ENCODE data around the gene SPDYE6. TPM values are rescaled to one million over a fixed set of nuclear protein-coding genes. Genes with fewer than 3 reads are reported as not detected.
A peak's percentile ranks its signal among the peaks of the same experiment; 100 is the strongest.

SPDYE6 gene
- total RNA-seq, 6 experiments from 2014 or later: not detected

- peaks cover 17% of the 10 kb centered on the region for H3K4me1 Mint-ChIP-seq (ENCODE audit: low read depth)
- no peak overlapping the region for H3K4me3 Mint-ChIP-seq
- TF ChIP-seq, protein P1, sequence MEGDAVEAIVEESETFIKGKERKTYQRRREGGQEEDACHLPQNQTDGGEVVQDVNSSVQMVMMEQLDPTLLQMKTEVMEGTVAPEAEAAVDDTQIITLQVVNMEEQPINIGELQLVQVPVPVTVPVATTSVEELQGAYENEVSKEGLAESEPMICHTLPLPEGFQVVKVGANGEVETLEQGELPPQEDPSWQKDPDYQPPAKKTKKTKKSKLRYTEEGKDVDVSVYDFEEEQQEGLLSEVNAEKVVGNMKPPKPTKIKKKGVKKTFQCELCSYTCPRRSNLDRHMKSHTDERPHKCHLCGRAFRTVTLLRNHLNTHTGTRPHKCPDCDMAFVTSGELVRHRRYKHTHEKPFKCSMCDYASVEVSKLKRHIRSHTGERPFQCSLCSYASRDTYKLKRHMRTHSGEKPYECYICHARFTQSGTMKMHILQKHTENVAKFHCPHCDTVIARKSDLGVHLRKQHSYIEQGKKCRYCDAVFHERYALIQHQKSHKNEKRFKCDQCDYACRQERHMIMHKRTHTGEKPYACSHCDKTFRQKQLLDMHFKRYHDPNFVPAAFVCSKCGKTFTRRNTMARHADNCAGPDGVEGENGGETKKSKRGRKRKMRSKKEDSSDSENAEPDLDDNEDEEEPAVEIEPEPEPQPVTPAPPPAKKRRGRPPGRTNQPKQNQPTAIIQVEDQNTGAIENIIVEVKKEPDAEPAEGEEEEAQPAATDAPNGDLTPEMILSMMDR (IDR thresholded peaks at IDR 0.05): no peak
- no peaks in the 10 kb centered on the region for H3K9me3 Mint-ChIP-seq
- DNase-seq: no peak
- peaks cover 4% of the 10 kb centered on the region; the same call in 1 of the 2 replicates for H3K27me3 Mint-ChIP-seq (ENCODE audit: insufficient read depth)
- H3K36me3 Mint-ChIP-seq (ENCODE audit: low read depth): peaks cover 24% of the 10 kb centered on the region
- H3K27ac Mint-ChIP-seq: no peak overlapping the region
Measured at GRCh38 chr7:102398543-102398942, 42.3 kb upstream of the SPDYE6 start.

DNA sequence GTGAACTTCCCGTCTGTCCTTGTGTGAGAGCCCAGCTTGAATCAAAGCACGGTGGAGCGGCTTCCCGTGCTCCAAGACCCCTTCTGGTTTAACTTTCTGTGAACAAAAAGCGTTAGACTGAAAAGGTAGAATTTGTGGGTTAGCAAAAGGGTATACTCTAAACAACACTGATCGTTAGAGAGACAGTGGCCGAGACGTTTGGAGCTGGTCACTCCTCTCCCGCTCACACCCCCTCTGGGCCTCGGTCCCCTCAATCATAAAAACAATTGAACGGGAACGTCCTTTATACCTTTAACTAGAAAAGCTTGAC lies 40.4 kb upstream of the SPDYE6 start:
- Mint-ChIP-seq H3K27me3 (ENCODE audit: insufficient read depth) (peaks cover 4% of the 10 kb centered on the region; the same call in 1 of the 2 replicates), H3K4me3 (peak overlapping the region; percentile 90), H3K27ac (peak overlapping the region; percentile 89), H3K36me3 (ENCODE audit: low read depth) (peaks cover 26% of the 10 kb centered on the region), H3K4me1 (ENCODE audit: low read depth) (peaks cover 17% of the 10 kb centered on the region), H3K9me3 (no peaks in the 10 kb centered on the region)
- no peak for DNase-seq
- TF ChIP-seq, protein P1 (IDR thresholded peaks at IDR 0.05): no peak

DNA sequence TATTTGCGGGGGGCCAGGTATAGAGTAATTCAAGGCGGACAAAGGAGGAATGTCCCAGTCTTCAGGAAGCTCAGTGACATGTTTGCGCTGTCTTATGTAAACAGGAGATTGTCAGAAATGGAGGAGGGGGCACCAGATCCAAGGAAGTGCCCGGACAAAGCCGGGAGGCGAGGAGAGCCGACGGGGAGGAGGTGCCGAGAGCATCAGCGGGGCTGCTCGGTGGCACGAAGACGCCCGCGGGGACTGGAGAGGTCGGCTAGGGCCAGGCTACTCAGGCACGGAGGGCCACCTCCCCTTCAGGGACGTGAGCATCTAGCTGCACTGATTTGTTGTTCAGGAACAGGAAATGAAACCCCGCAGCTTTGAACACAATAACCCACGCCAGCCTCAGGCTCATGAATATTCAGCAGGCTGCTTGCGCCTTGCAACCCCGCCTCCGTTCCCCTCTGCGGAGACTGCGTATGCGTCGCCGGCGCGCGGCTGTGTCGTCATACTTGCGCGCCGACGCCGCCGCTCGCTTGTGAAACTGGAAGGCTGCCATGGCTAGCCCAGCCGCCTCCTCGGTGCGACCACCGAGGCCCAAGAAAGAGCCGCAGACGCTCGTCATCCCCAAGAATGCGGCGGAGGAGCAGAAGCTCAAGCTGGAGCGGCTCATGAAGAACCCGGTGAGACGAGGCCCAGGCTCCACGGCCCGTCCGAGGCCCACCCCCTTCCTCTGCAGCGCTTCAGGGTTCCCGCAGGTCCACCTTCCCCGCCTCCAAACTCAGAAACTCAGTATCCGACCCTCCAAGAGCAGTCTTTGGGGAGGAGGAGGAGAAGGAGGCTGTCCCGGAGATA lies 39.8 kb upstream of the SPDYE6 start, which contains the start of gene PRKRIP1:
PRKRIP1 (plus strand) TSS at position 491 of the 837 bp plus-strand sequence; CDS start at position 540, 49 bp downstream.
- Mint-ChIP-seq H3K27ac (peak within 1 kb of the TSS; percentile 89), H3K4me1 (ENCODE audit: low read depth) (peaks cover 17% of the 10 kb centered on the region), H3K9me3 (no peaks in the 10 kb centered on the region), H3K36me3 (ENCODE audit: low read depth) (peaks cover 25% of the 10 kb centered on the region), H3K27me3 (ENCODE audit: insufficient read depth) (peaks cover 4% of the 10 kb centered on the region; the same call in 1 of the 2 replicates), H3K4me3 (peak within 1 kb of the TSS; percentile 90)
- DNase-seq: peak; percentile 88
- TF ChIP-seq, protein P1 (IDR thresholded peaks at IDR 0.05): no peak

- peaks cover 20% of the 10 kb centered on the region for H3K36me3 Mint-ChIP-seq (ENCODE audit: low read depth)
Measured at GRCh38 chr7:102395592-102395872, 39.3 kb upstream of the SPDYE6 start.

GRCh38 chr7:102393467-102393866 lies 37.2 kb upstream of the SPDYE6 start:
- Mint-ChIP-seq H3K36me3 (ENCODE audit: low read depth) (peaks cover 16% of the 10 kb centered on the region; the same call in 1 of the 2 replicates), H3K27ac (no peak overlapping the region; the same call in 1 of the 2 replicates), H3K4me1 (ENCODE audit: low read depth) (peaks cover 17% of the 10 kb centered on the region), H3K4me3 (no peak overlapping the region; the same call in 1 of the 2 replicates), H3K27me3 (ENCODE audit: insufficient read depth) (peaks cover 4% of the 10 kb centered on the region; the same call in 1 of the 2 replicates), H3K9me3 (no peaks in the 10 kb centered on the region)
- TF ChIP-seq, protein P1 (IDR thresholded peaks at IDR 0.05): no peak
- DNase-seq: no peak

More at GRCh38 chr7:102395592-102395872, 39.3 kb upstream of the SPDYE6 start:
- TF ChIP-seq, protein P1 (IDR thresholded peaks at IDR 0.05): no peak
- peaks cover 17% of the 10 kb centered on the region for H3K4me1 Mint-ChIP-seq (ENCODE audit: low read depth)
- H3K27ac Mint-ChIP-seq: peak overlapping the region; percentile 89
- peak; percentile 10 for DNase-seq
- peak overlapping the region; percentile 90 for H3K4me3 Mint-ChIP-seq
- no peaks in the 10 kb centered on the region for H3K9me3 Mint-ChIP-seq
- H3K27me3 Mint-ChIP-seq (ENCODE audit: insufficient read depth): peaks cover 4% of the 10 kb centered on the region; the same call in 1 of the 2 replicates

Data from HFFc6 (cell line).